Stimulated activated CD8-positive, alpha-beta memory T cell treated with anti-CD3 and anti-CD28 coated beads, Interleukin-15, amount 100 ng/mL, for 48 hours (primary cell): ENCODE measurements around the gene DLAT.
"Not testable (repeated sequence)": the region's sequence is repeated elsewhere in the genome, so short reads cannot be mapped to it uniquely, and the experiment has no call there.

Source experiments
- DNase-seq, 2 donors: peaks; one replicate each; pipeline ENCODE4 v3.0.0-alpha.2; 2020; ENCODE audit warnings: low read depth in 2 of 2

The DLAT gene

GRCh38 chr11:112024773-112025678, at the start of gene DLAT:
DLAT (plus strand) TSS chr11:112025408; CDS start chr11:112025473, 65 bp downstream.
- peak; percentile 80 to 81 for DNase-seq

- no peak for DNase-seq
Measured at GRCh38 chr11:111976119-111976766, 49.0 kb upstream of the DLAT start.

GRCh38 chr11:111976767-111977145, 48.5 kb upstream of the DLAT start:
- no peak for DNase-seq

GRCh38 chr11:111977146-111978027, 47.8 kb upstream of the DLAT start:
- no peak for DNase-seq

GRCh38 chr11:111978028-111978771, 47.0 kb upstream of the DLAT start:
- DNase-seq: no peak

- DNase-seq: no peak
Measured at GRCh38 chr11:111980062-111980461, 45.1 kb upstream of the DLAT start.

GRCh38 chr11:111981270-111981669, 43.9 kb upstream of the DLAT start:
- no peak for DNase-seq

GRCh38 chr11:111982019-111982464, 43.2 kb upstream of the DLAT start:
- DNase-seq: peak; percentile 17 to 21

GRCh38 chr11:111982541-111983186, 42.5 kb upstream of the DLAT start:
- DNase-seq: no peak

- DNase-seq: no peak
Measured at GRCh38 chr11:111983187-111983986, 41.8 kb upstream of the DLAT start.

GRCh38 chr11:111986589-111986988, 38.6 kb upstream of the DLAT start:
- DNase-seq: no peak

GRCh38 chr11:111990381-111990780, 34.8 kb upstream of the DLAT start:
- no peak for DNase-seq

- no peak for DNase-seq
Measured at GRCh38 chr11:111992206-111992855, 32.9 kb upstream of the DLAT start.

- DNase-seq: no peak
Measured at GRCh38 chr11:111996129-111996528, 29.1 kb upstream of the DLAT start.

- not testable (repeated sequence) for DNase-seq
Measured at GRCh38 chr11:111996669-111997068, 28.5 kb upstream of the DLAT start.

GRCh38 chr11:111999111-111999510, 26.1 kb upstream of the DLAT start:
- no peak for DNase-seq

GRCh38 chr11:112000703-112001102, 24.5 kb upstream of the DLAT start:
- DNase-seq: no peak

GRCh38 chr11:112002491-112003216, 22.6 kb upstream of the DLAT start:
- no peak for DNase-seq

- DNase-seq: no peak
Measured at GRCh38 chr11:112004389-112004788, 20.8 kb upstream of the DLAT start.
